ENCODE measurements around the gene GAK. TPM values are rescaled to one million over a fixed set of nuclear protein-coding genes. Genes with fewer than 3 reads are reported as not detected.

The GAK gene
- total RNA-seq, 4 donors from 2014 or later, result 50.6 to 1,098 (median 104) TPM

- H3K27ac ChIP-seq, result peak overlapping the region in 1 of 2 donors; percentile 23
- H3K4me3 ChIP-seq, result no peak overlapping the region
- H3K27me3 ChIP-seq, result no peaks in the 10 kb centered on the region
- no peaks in the 10 kb centered on the region for H3K36me3 ChIP-seq
- H3K9me3 ChIP-seq, result no peaks in the 10 kb centered on the region
- TF ChIP-seq POLR2A (IDR thresholded peaks at IDR 0.05), result no peak
- no peak for TF ChIP-seq CTCF (IDR thresholded peaks at IDR 0.05)
- peaks cover 0 to 3% of the 10 kb centered on the region in 2 donors for H3K4me1 ChIP-seq
- DNase-seq, result no peak
- intact Hi-C loops (cut with DNase I; ENCODE audit: low total_unique reads), result no loop called here
These were observed 20.8 kb downstream of the GAK start for GRCh38 chr4:911221-911751.

- TF ChIP-seq POLR2A (IDR thresholded peaks at IDR 0.05), result no peak
- TF ChIP-seq CTCF (IDR thresholded peaks at IDR 0.05), result no peak
- Histone ChIP-seq H3K4me1 (peaks cover 0 to 3% of the 10 kb centered on the region in 2 donors), H3K4me3 (no peak overlapping the region), H3K27ac (no peak overlapping the region), H3K9me3 (no peaks in the 10 kb centered on the region), H3K27me3 (no peaks in the 10 kb centered on the region), H3K36me3 (no peaks in the 10 kb centered on the region)
- intact Hi-C loops (cut with DNase I; ENCODE audit: low total_unique reads), result no loop called here
- DNase-seq, result no peak
These were observed 21.6 kb downstream of the GAK start for GRCh38 chr4:910366-911091.

GRCh38 chr4:909821-910220 is 22.3 kb downstream of the GAK start:
- no peak overlapping the region for H3K27ac ChIP-seq
- TF ChIP-seq CTCF (IDR thresholded peaks at IDR 0.05) (no peak), POLR2A (IDR thresholded peaks at IDR 0.05) (no peak)
- no peak for DNase-seq
- H3K36me3 ChIP-seq, result no peaks in the 10 kb centered on the region
- peaks cover 0 to 3% of the 10 kb centered on the region in 2 donors for H3K4me1 ChIP-seq
- no peaks in the 10 kb centered on the region for H3K9me3 ChIP-seq
- no peak overlapping the region for H3K4me3 ChIP-seq
- intact Hi-C loops (cut with DNase I; ENCODE audit: low total_unique reads), result no loop called here
- no peaks in the 10 kb centered on the region for H3K27me3 ChIP-seq

- TF ChIP-seq CTCF (IDR thresholded peaks at IDR 0.05) (no peak), POLR2A (IDR thresholded peaks at IDR 0.05) (no peak)
- H3K36me3 ChIP-seq, result no peaks in the 10 kb centered on the region
- no peak overlapping the region for H3K27ac ChIP-seq
- H3K4me3 ChIP-seq, result no peak overlapping the region
- no peaks in the 10 kb centered on the region for H3K9me3 ChIP-seq
- DNase-seq, result no peak
- H3K4me1 ChIP-seq, result peaks cover 0 to 3% of the 10 kb centered on the region in 2 donors
- H3K27me3 ChIP-seq, result no peaks in the 10 kb centered on the region
- intact Hi-C loops (cut with DNase I; ENCODE audit: low total_unique reads), result no loop called here
These were observed 23.0 kb downstream of the GAK start for GRCh38 chr4:909131-909571.

- no peaks in the 10 kb centered on the region for H3K36me3 ChIP-seq
These were observed 24.3 kb downstream of the GAK start for GRCh38 chr4:907691-908425.

More at GRCh38 chr4:907691-908425, 24.3 kb downstream of the GAK start:
- intact Hi-C loops (cut with DNase I; ENCODE audit: low total_unique reads), result no loop called here
- H3K4me3 ChIP-seq, result no peak overlapping the region
- H3K27me3 ChIP-seq, result no peaks in the 10 kb centered on the region
- H3K9me3 ChIP-seq, result no peaks in the 10 kb centered on the region
- peak in 1 of 2 donors; percentile 40 for DNase-seq
- H3K4me1 ChIP-seq, result no peaks in the 10 kb centered on the region
- peak overlapping the region in 1 of 2 donors; percentile 12 for H3K27ac ChIP-seq
- no peak for TF ChIP-seq POLR2A (IDR thresholded peaks at IDR 0.05)
